ENCODE data around the gene CDCA4. TPM values are rescaled to one million over a fixed set of nuclear protein-coding genes. Genes with fewer than 3 reads are reported as not detected.

The CDCA4 gene
- polyA plus RNA-seq, 2 of the 4 experiments (the other 2 are of a cell fraction), result 24.2 to 26.9 TPM

DNA sequence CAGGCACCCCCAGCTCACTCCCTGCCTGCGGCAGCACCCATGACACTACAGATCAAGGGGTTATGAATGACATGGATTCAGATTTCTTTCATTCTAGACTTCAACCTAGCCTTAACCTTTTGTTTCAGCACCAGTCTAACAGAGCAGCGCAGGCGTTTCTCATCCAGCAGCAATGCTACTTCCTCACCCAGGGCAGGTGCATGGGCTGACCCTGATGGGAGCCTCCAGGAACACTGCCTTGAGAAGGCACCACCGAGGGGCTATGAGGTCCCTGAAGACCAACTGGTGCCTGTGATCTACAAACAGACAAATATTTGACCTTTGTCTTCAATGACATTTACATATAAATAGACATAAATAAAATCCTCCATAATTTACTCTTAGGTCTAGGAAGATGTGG is 10.8 kb downstream of the CDCA4 start:
- no peak overlapping the region for H3K27ac ChIP-seq
- FAIRE-seq, result no peak
- no peak for TF ChIP-seq PHF8 (IDR thresholded peaks at IDR 0.05; ENCODE audit: borderline replicate concordance, low read depth)
- TF ChIP-seq KDM1A (IDR thresholded peaks at IDR 0.05; ENCODE audit: low read depth), result no peak
- TF ChIP-seq BHLHE40 (IDR thresholded peaks at IDR 0.05; ENCODE audit: low read depth, low read length), result no peak
- TF ChIP-seq, protein P1, sequence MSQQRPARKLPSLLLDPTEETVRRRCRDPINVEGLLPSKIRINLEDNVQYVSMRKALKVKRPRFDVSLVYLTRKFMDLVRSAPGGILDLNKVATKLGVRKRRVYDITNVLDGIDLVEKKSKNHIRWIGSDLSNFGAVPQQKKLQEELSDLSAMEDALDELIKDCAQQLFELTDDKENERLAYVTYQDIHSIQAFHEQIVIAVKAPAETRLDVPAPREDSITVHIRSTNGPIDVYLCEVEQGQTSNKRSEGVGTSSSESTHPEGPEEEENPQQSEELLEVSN (IDR thresholded peaks at IDR 0.05; ENCODE audit: borderline replicate concordance, low read depth), result no peak
- TF ChIP-seq EHMT2 (IDR thresholded peaks at IDR 0.05; ENCODE audit: low read depth), result no peak
- TF ChIP-seq RAD21 (conservative IDR thresholded peaks at IDR 0.05 in 1 of 2, IDR thresholded peaks at IDR 0.05 in 1 of 2), result no peak
- no peak for TF ChIP-seq MAFK (IDR thresholded peaks at IDR 0.05; ENCODE audit: partially characterized antibody)
- no peak for TF ChIP-seq SREBF2 (IDR thresholded peaks at IDR 0.05)
- TF ChIP-seq HOXB5 (CRISPR knock-in tag; IDR thresholded peaks at IDR 0.05), result no peak
- TF ChIP-seq HOXB13 (CRISPR knock-in tag; IDR thresholded peaks at IDR 0.05; ENCODE audit: low read depth), result no peak
- no peaks in the 10 kb centered on the region for H3K9me3 ChIP-seq
- ChIA-PET POLR2A (no interaction called here), CTCF (interaction anchor here (3.8 to 28.5 kb wide), 4 partner anchors 8 to 34 kb away, joined by 31 to 509 read pairs (median 45); partner anchors contain the start of gene CDCA4)
- DNase-seq (ENCODE audit: low read depth in 1 of 2, low spot score in 1 of 2), result no peak
- H3K4me2 ChIP-seq, result no peak overlapping the region
- H3K4me3 ChIP-seq, result no peak overlapping the region
- peaks cover 31% of the 10 kb centered on the region for H3K4me1 ChIP-seq
- 87% methylated on average over 4 of the region's 4 CpGs for WGBS (ENCODE audit: missing lambda C conversion rate)
- no peak for ATAC-seq

DNA sequence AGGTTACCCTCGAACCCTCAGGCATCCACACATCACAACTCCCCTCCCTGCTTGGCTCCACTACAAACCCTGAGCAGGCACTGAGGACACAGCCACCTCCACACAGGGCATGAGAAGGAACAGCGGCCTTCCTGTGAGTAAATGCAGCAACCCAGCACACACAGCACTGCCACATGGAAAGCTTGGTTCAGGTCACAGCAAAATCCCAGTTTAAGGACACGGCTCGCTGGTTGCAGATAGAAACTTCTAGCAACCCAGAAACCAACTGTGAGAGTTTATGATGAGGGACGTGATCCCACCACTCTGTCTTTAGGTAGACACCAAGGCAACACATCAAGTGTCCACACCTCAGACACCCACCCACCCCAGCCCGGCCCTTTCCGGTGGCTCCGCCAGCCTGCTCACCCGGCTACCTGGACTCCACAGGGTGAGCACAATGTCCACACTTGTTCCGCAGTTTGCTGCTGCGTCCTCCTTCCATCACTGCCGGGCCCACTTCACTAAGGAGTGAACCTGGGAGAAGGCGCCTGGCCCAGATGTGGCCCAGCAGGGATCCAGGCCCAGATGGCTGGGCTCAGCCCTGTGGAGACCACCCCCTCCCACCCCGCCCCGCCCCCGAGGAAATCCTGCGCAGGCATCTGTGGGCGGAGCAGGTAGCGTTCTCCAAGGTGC is 13.2 kb downstream of the CDCA4 start:
- FAIRE-seq (no peak), ATAC-seq (no peak), DNase-seq (ENCODE audit: low read depth in 1 of 2, low spot score in 1 of 2) (no peak)
- H3K4me1 ChIP-seq, result peaks cover 9% of the 10 kb centered on the region
- POLR2A ChIA-PET, result no interaction called here
- WGBS (ENCODE audit: missing lambda C conversion rate), result 95% methylated on average over 16 of the region's 19 CpGs
- TF ChIP-seq RNF2 (IDR thresholded peaks at IDR 0.05; ENCODE audit: borderline replicate concordance, low read depth) (no peak), PHF8 (IDR thresholded peaks at IDR 0.05; ENCODE audit: borderline replicate concordance, low read depth) (no peak), RARB (CRISPR knock-in tag; IDR thresholded peaks at IDR 0.05) (no peak), ZFP36 (IDR thresholded peaks at IDR 0.05; ENCODE audit: borderline replicate concordance, partially characterized antibody) (no peak), HOXB5 (CRISPR knock-in tag; IDR thresholded peaks at IDR 0.05) (no peak), MYC (IDR thresholded peaks at IDR 0.05; ENCODE audit: borderline replicate concordance, low read length) (no peak), RFX5 (IDR thresholded peaks at IDR 0.05) (no peak), KDM5A (IDR thresholded peaks at IDR 0.05) (no peak), FOSL2 (IDR thresholded peaks at IDR 0.05) (no peak), FOSL2 (CRISPR knock-in tag; IDR thresholded peaks at IDR 0.05) (no peak), JUNB (IDR thresholded peaks at IDR 0.05) (no peak), TP53 (CRISPR knock-in tag; IDR thresholded peaks at IDR 0.05) (no peak), EHMT2 (IDR thresholded peaks at IDR 0.05; ENCODE audit: low read depth) (no peak), ZC3H11A (IDR thresholded peaks at IDR 0.05) (no peak), ZNF302 (CRISPR knock-in tag; IDR thresholded peaks at IDR 0.05) (no peak)
- TF ChIP-seq, protein P2, sequence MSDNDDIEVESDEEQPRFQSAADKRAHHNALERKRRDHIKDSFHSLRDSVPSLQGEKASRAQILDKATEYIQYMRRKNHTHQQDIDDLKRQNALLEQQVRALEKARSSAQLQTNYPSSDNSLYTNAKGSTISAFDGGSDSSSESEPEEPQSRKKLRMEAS (IDR thresholded peaks at IDR 0.05), result no peak
- TF ChIP-seq, protein P3, sequence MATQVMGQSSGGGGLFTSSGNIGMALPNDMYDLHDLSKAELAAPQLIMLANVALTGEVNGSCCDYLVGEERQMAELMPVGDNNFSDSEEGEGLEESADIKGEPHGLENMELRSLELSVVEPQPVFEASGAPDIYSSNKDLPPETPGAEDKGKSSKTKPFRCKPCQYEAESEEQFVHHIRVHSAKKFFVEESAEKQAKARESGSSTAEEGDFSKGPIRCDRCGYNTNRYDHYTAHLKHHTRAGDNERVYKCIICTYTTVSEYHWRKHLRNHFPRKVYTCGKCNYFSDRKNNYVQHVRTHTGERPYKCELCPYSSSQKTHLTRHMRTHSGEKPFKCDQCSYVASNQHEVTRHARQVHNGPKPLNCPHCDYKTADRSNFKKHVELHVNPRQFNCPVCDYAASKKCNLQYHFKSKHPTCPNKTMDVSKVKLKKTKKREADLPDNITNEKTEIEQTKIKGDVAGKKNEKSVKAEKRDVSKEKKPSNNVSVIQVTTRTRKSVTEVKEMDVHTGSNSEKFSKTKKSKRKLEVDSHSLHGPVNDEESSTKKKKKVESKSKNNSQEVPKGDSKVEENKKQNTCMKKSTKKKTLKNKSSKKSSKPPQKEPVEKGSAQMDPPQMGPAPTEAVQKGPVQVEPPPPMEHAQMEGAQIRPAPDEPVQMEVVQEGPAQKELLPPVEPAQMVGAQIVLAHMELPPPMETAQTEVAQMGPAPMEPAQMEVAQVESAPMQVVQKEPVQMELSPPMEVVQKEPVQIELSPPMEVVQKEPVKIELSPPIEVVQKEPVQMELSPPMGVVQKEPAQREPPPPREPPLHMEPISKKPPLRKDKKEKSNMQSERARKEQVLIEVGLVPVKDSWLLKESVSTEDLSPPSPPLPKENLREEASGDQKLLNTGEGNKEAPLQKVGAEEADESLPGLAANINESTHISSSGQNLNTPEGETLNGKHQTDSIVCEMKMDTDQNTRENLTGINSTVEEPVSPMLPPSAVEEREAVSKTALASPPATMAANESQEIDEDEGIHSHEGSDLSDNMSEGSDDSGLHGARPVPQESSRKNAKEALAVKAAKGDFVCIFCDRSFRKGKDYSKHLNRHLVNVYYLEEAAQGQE (IDR thresholded peaks at IDR 0.05), result no peak
- TF ChIP-seq, protein P4, sequence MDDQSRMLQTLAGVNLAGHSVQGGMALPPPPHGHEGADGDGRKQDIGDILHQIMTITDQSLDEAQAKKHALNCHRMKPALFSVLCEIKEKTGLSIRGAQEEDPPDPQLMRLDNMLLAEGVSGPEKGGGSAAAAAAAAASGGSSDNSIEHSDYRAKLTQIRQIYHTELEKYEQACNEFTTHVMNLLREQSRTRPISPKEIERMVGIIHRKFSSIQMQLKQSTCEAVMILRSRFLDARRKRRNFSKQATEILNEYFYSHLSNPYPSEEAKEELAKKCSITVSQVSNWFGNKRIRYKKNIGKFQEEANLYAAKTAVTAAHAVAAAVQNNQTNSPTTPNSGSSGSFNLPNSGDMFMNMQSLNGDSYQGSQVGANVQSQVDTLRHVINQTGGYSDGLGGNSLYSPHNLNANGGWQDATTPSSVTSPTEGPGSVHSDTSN (IDR thresholded peaks at IDR 0.05), result no peak
- H3K4me3 ChIP-seq, result no peak overlapping the region
- CTCF ChIA-PET, result interaction anchor here (1.3 to 8.8 kb wide), 3 partner anchors 14 to 37 kb away, joined by 3 to 70 read pairs (median 4); no protein-coding TSS in a partner anchor
- no peaks in the 10 kb centered on the region for H3K9me3 ChIP-seq
- H3K27ac ChIP-seq, result no peak overlapping the region
- H3K4me2 ChIP-seq, result no peak overlapping the region

All from A549 (cell line).